Activated T-cell treated with anti-CD3 and anti-CD28 coated beads for 48 hours (primary cell): Measurements from ENCODE around the gene ATAT1.

ENCODE experiments used
- DNase-seq: peaks from one replicate; pipeline ENCODE4 v3.0.0-alpha.2; 2020; ENCODE audit warnings: low read depth

ATAT1 gene

GRCh38 chr6:30626484-30627366, at the start of gene ATAT1:
TSS of gene ATAT1 (plus strand) at chr6:30626874.
- DNase-seq: peak; percentile 81

DNA sequence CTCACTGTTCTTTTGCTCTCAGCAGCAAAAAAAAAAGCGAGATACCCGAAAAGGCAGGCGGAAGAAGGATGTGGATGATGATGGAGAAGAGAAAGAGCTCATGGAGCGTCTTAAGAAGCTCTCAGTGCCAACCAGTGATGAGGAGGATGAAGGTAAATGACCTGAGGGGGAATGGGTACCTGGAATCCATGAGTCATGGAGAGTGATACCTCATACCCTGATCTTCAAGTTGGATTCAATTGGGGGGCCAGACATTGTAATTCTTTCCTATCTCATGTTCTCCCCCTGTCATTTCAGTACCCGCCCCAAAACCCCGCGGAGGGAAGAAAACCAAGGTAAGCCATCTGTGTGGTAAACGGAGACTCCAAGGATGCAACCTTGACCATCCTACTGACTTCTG, 48.6 kb upstream of the ATAT1 start:
- no peak for DNase-seq

DNA sequence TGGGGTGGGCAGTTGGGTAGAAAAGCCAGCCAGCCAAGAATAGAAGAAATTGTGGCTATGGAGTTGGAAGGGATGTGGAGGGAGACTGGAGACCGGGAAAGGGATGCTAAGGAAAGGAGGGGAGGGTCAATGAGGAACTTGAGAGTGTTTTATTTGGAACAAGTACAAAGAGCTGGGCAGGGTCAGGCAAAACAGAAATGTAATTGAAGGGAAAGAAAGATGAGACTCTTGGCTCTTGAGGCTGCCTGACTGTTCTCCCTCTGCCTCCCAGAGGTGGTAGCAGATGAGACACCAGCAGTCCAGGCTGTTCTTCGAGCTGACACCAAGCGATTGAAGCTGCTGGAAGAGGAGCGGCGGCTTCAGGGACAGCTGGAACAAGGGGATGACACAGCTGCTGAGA, 42.8 kb upstream of the ATAT1 start:
- DNase-seq: no peak

DNA sequence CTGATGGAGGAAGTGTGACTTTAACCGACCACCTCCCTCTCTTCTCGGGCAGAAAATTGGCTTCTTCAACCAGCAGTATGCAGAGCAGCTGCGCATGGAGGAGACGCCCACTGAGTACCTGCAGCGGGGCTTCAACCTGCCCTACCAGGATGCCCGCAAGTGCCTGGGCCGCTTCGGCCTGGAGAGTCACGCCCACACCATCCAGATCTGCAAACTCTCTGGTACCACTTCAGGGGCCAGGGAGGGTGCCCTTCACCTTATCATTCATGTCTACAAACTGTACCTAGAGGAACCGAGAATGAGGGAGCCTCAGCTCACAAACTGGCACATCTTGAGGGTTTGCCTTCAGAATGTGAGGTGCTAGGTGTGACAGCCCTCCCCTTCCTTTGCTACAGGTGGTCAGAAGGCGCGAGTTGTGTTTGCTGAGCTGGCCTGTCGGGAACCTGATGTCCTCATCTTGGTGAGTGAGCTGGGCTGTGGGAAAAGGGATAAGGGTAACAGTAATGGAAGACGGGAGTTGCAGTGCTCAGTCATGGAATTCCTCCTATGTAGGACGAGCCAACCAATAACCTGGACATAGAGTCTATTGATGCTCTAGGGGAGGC, 36.8 kb upstream of the ATAT1 start:
- DNase-seq: no peak

DNA sequence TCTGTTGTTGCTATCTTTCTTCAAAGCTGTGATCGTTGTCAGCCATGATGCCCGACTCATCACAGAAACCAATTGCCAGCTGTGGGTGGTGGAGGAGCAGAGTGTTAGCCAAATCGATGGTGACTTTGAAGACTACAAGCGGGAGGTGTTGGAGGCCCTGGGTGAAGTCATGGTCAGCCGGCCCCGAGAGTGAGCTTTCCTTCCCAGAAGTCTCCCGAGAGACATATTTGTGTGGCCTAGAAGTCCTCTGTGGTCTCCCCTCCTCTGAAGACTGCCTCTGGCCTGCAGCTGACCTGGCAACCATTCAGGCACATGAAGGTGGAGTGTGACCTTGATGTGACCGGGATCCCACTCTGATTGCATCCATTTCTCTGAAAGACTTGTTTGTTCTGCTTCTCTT, 36.2 kb upstream of the ATAT1 start:
- no peak for DNase-seq

- DNase-seq: no peak
These were observed 35.7 kb upstream of the ATAT1 start for GRCh38 chr6:30591008-30591407.

DNA sequence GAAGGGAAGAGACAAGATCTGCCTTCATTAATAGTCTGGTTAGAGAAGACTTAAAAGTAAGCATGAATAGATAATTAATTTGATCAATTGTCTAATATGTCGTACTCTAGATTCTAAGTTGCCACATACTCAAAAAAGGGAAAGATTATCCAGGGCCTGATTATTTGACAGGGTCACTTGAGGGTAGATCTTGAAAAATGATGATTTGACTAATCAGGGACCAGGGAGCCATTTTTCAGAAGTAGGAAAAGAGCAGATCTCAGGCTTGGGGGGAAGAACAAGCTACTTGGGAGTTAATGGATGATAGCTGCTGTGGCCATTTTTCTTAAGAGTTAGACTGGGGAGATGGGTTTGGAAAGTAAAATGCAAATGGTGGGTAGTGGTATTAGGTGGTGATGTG, 34.4 kb upstream of the ATAT1 start:
- no peak for DNase-seq

- DNase-seq: peak; percentile 67
These were observed 29.1 kb upstream of the ATAT1 start for GRCh38 chr6:30597315-30598144.

DNA sequence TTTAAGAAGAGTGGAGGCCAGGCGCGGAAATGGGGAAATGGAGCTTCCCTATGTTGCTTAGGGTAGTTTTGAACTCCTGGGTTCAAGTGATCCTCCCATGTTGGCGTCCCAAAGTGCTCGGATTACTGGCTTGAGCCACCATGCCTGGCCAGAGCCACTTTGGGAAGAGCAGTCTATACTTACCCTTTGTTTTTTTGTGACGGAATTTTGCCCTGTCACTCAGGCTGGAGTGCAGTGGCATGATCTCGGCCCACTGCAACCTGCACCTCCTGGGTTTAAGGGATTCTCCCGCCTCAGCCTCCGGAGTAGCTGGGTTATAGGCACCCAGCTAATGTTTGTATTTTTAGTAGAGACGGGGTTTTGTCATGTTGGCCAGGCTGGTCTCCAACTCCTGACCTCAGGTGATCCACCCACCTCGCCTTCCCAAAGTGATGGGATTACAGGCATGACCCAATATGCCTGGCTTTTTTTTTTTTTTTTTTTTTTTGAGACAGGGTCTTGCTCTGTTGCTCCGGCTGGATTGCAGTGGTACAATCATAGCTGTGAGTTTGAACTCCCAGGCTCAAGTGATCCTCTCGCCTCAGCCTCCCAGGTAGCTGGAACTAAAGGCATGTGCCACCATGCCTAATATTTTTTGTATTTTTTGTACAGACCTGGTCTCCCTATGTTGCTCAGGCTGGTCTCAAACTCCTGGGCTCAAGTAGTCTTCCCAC, 27.6 kb upstream of the ATAT1 start:
- no peak for DNase-seq

DNA sequence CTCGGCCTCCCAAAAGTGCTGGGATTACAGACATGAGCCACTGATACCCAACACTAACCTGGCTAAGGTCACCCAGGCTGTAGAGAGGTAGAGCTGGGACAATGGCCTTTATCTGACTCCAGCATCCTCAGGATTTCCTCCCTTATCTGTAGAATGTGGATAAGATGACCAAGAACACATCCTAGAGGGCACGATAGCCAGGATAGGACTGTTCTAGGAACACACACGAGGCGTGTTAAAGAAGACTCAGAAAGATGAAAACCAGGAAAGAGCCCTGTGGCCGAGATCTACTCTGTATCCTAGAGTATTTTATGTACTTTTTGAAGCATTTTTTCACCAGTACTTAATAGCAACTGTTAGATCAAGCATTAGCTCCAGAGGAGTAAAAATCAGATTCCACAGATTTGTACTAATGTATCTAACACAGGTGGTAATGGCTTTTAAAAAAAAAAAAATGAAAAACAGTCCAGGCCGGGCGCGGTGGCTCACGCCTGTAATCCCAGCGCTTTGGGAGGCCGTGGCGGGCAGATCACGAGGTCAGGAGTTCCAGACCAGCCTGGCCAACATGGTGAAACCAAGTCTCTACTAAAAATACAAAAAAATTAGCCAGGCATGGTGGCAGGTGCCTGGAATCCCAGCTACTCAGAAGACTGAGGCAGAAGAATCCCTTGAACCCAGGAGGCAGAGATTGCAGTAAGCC, 26.9 kb upstream of the ATAT1 start:
- no peak for DNase-seq

GRCh38 chr6:30600451-30600961, 26.2 kb upstream of the ATAT1 start:
- DNase-seq: no peak

GRCh38 chr6:30601436-30601814, 25.2 kb upstream of the ATAT1 start:
- DNase-seq: no peak

DNA sequence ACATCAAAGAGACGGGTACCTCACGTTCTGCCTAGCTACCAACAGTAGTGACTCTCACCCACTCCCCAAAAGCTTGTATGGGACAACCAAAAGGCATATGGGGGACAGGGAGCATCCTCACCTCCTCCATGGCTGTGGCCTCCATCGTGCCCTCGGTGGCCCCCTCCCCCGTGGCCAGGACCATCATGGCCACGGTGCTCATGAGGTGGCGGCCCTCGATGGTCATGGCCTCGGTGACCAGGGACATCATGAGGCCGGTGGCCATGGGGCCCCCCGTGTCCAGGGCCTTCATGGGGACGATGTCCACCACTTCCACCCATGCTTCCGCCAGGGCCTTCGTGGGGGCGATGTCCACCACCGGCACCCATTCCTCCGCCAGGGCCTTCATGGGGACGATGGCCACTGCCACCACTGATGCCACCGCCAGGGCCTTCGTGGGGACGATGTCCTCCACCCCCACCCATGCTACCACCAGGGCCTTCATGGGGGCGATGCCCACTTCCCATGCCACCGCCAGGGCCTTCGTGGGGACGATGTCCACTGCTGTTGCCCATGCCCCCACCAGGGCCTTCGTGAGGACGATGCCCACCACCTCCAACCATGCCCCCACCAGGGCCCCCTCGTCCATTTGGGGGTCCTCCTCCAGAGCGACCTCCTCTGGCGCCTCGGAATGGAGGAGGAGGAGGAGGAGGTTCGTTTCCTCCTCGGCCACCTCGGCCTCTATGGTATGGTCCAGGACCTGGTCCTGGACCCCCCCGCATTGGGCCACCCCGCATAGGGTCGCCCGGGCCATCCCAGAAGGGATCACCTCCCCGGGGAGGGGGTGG, 24.6 kb upstream of the ATAT1 start:
- no peak for DNase-seq

GRCh38 chr6:30603961-30604360, 22.7 kb upstream of the ATAT1 start:
- no peak for DNase-seq

- DNase-seq: no peak
These were observed 16.6 kb upstream of the ATAT1 start for GRCh38 chr6:30610065-30610464.

GRCh38 chr6:30611150-30611855, 15.4 kb upstream of the ATAT1 start:
- no peak for DNase-seq

DNA sequence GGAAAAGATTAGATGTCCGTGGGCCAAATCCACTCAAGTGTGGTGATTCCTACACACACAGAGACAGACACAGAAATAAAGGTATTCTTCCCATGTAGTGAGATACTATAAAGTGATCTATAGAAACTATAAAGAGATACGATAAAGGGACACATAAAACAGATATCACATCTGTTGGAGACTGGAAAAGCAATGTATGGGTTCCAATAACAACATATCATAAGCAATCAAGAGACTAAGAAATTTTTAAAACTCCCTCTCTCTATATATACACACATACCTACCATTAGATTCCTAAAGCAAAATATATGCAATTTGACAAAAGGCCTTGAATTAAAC, 14.8 kb upstream of the ATAT1 start:
- DNase-seq: no peak

DNA sequence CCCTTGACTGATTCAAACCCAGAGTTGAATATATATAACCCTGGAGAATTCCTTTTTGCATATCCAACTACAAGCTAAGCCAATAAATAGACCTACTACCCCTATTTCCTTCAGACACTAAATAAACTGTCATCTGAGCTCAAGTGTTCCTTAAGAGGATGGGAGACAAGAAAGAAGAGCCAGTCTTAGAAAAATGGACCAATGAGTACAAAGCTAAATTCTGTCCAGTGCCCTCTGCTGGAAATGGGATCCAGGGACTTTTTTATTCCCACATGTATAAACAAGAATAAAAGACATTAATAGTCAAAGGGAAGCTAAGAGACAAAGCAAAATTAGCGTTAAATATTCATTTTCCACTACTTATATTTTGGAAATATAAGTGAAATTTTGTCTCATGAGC, 14.5 kb upstream of the ATAT1 start:
- no peak for DNase-seq

- no peak for DNase-seq
These were observed 13.9 kb upstream of the ATAT1 start for GRCh38 chr6:30612687-30613248.
